Measurements from ENCODE around the gene ABL1.

ABL1 gene

GRCh38 chr9:130920762-130921299 is 85.8 kb downstream of the ABL1 start:
- DNase-seq: no peak

GRCh38 chr9:130921300-130921988 is 86.4 kb downstream of the ABL1 start:
- no peak for DNase-seq

- DNase-seq: no peak
These were observed 87.2 kb downstream of the ABL1 start for GRCh38 chr9:130921989-130922892.

GRCh38 chr9:130922893-130923610 is 88.0 kb downstream of the ABL1 start:
- DNase-seq: no peak

GRCh38 chr9:130923611-130924447 is 88.8 kb downstream of the ABL1 start:
- no peak for DNase-seq

- DNase-seq: no peak
These were observed 89.4 kb downstream of the ABL1 start for GRCh38 chr9:130924448-130924788.

- no peak for DNase-seq
These were observed 90.1 kb downstream of the ABL1 start for GRCh38 chr9:130925050-130925678.

GRCh38 chr9:130927338-130927737 is 92.3 kb downstream of the ABL1 start:
- no peak for DNase-seq

GRCh38 chr9:130927995-130928900 is 93.2 kb downstream of the ABL1 start:
- no peak for DNase-seq

GRCh38 chr9:130929571-130930038 is 94.6 kb downstream of the ABL1 start:
- DNase-seq: no peak

GRCh38 chr9:130930132-130930803 is 95.2 kb downstream of the ABL1 start:
- DNase-seq: no peak

- no peak for DNase-seq
These were observed 95.8 kb downstream of the ABL1 start for GRCh38 chr9:130930804-130931349.

- no peak for DNase-seq
These were observed 96.6 kb downstream of the ABL1 start for GRCh38 chr9:130931508-130932254.

- no peak for DNase-seq
These were observed 97.4 kb downstream of the ABL1 start for GRCh38 chr9:130932255-130933079.

- no peak for DNase-seq
These were observed 98.3 kb downstream of the ABL1 start for GRCh38 chr9:130933114-130934046.

- no peak for DNase-seq
These were observed 99.2 kb downstream of the ABL1 start for GRCh38 chr9:130934246-130934645.
